ENCODE measurements around the gene MLLT10.
"Not testable (repeated sequence)": the region's sequence is repeated elsewhere in the genome, so short reads cannot be mapped to it uniquely, and the experiment has no call there.

The MLLT10 gene

DNA sequence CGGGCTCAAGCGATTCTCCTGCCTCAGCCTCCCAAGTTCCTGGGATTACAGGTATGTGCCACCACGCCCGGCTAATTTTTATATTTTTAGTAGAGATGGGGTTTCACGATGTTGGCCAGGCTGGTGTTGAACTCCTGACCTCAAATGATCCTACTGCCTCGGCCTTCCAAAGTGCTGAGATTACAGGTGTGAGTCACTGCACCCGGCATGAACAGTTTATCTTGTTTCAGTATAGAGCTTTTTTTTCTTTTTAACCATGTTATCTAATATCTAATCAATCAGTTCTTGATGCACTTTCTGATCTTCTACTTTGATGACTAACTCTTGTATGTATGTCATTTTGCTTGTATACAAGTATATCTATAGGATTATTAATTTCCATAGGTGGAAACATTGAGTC is 54.1 kb downstream of the MLLT10 start:
- DNase-seq: not testable (repeated sequence)

- no peak for DNase-seq
Measured at GRCh38 chr10:21593986-21594385, 60.0 kb downstream of the MLLT10 start.

DNA sequence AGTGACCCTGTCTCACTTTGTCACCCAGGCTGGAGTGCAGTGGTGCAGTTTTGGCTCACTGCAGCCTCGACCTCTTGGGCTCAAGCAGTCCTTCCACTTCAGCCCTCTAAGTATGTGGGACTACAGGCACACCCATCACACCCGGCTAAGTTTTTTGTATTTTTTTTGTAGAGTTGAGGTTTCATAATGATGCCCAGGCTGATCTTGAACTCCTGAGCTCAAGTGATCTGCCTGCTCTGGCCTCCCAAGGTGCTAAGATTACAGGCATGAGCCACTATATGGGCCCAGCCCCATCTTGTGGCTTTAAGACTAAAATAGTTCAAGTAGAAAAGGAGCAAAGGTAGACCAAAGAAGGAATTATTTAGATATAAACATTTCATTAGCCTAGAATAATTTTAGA is 65.5 kb downstream of the MLLT10 start:
- DNase-seq: no peak

DNA sequence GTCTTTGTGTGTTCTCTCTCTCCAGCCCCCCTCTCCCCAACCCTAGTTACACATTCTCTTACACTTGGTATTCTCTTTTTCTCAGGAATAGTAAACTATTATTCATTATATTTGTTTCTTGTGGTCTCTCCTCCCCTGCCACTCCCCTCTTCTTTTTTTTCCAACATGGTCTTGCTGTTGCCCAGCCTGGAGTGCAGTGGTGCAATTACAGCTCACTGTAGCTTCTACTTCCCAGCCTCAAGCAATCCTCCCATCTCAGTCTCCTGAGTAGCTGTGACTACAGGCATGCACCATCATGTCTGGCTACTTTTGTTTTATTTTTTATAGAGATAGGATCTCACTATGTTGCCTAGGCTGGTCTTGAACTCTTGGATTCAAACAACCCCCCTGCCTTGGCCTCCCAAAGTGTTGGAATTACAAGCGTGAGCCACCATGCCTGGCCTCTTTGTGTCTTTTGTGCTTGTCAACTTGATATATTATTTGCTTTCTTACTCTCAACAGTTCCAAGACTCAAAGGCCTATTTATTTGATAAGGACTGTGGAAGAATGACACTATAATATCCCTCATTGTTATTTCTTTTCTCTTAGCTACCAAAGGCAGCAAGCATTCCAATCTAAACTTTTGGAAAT is 66.9 kb downstream of the MLLT10 start:
- DNase-seq: no peak

DNA sequence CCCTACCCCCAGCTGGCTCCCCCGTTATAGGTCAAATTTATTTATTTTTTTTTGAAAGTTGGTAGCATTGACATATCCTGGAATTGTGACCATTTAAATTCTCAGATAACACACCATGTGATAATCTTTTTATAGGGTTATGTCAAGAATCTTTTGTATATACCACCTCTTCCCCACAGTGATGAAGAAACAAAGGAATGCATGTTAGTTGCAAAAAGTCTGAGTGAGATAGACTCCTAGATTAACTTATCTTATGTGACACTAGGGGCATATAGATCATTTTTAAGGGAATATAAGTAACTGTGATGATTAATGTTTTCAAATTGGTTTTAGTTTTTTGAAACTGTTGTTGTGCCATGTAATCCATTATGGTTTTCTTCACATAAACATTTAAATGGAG is 68.3 kb downstream of the MLLT10 start:
- no peak for DNase-seq

DNA sequence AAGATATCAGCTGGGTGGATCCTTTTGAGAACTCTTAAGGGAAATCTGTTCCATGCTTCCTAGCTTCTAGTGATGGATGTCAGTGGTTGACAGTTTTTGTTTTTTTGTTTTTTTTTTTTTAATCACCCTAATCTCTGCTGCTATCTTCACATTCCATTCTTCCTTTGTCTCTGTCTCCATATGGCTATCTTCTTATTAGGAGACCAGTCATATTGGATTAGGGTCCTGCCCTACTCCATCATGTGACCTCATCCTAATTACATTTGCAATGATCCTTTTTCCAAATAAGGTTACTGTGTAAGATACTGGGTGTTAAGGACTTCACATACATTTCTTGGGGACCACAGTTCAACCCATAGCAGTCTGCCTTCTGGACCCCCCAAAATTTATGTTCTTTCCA is 69.7 kb downstream of the MLLT10 start:
- no peak for DNase-seq

GRCh38 chr10:21604651-21605050 is 70.6 kb downstream of the MLLT10 start:
- DNase-seq: no peak

DNA sequence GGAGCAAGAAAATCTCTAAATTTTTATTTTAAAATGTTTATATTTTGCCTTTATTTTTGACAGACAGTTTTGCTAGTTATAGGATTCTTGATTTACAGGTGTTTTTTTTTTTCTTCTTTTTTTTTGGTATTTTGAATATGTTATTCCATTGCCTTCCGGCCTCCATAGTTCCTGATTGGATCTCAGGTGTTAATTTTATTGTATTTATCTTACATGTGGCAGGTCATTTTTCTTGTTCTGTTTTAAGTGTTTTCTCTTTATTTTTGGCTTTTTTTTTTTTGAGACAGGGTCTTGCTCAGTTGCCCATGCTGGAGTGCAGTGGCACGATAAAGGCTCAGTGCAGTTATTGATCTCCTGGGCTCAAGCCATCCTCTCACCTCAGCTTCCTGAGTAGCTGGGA is 73.9 kb downstream of the MLLT10 start:
- no peak for DNase-seq

GRCh38 chr10:21614000-21614399 is 80.0 kb downstream of the MLLT10 start:
- DNase-seq: no peak

DNA sequence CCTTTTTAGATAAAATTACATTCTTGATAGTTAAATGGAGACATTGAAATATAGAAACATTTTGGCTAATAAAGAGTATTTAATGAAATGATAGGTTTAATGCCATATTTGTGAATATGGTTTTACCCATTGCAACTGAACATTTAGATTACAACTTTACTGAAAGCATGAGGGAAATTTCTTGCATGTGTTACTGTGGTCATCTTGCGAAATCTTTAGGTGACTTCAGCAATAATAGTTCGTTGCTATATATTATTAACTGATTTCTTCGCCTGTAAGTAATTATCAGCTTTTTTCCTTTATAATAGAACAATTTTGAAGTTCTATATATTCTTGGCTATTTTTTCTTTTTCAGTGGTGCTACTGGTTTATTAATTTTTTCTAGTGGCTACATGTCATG is 83.2 kb downstream of the MLLT10 start:
- no peak for DNase-seq

DNA sequence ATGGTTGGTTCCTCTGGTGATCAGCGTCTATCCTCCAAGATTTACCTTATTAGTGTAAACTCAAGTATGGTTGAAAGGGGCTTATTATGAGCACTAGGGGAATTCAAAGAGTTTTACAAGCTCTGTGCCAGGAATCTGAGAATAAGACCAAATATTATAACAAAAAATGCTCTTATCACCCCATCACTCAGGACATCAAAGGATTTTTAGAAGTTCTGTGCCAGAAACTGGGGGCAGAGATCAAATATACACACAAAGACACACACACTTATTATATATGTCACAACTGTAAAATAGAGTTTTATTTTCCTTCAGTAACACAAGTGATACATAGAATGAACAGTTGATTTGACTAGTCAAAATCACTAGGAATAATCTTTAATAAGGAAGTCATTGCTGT is 89.3 kb downstream of the MLLT10 start:
- DNase-seq: no peak

- DNase-seq: not testable (repeated sequence)
Measured at GRCh38 chr10:21624421-21624820, 90.4 kb downstream of the MLLT10 start.

- no peak for DNase-seq
Measured at GRCh38 chr10:21624951-21625350, 90.9 kb downstream of the MLLT10 start.

- no peak for DNase-seq
Measured at GRCh38 chr10:21625623-21626229, 91.7 kb downstream of the MLLT10 start.

GRCh38 chr10:21626457-21627161 is 92.6 kb downstream of the MLLT10 start:
- no peak for DNase-seq

GRCh38 chr10:21627331-21627730 is 93.3 kb downstream of the MLLT10 start:
- no peak for DNase-seq

- no peak for DNase-seq
Measured at GRCh38 chr10:21628023-21628422, 94.0 kb downstream of the MLLT10 start.

DNA sequence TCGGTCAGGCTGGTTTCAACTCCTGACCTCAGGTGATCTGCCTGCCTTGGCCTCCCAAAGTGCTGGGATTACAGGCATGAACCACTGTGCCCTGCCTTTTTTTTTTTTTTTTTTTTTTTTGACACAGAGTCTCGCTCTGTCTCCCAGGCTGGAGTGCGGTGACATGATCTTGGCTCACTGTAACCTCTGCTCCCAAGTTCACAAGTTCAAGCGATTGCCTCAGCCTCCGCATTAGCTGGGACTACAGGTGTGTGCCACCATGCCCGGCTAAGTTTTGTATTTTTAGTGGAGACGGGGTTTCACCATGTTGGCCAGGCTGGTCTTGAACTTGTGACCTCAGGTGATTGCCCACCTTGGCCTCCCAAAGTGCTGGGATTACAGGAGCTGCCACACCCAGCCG is 94.6 kb downstream of the MLLT10 start:
- not testable (repeated sequence) for DNase-seq

DNA sequence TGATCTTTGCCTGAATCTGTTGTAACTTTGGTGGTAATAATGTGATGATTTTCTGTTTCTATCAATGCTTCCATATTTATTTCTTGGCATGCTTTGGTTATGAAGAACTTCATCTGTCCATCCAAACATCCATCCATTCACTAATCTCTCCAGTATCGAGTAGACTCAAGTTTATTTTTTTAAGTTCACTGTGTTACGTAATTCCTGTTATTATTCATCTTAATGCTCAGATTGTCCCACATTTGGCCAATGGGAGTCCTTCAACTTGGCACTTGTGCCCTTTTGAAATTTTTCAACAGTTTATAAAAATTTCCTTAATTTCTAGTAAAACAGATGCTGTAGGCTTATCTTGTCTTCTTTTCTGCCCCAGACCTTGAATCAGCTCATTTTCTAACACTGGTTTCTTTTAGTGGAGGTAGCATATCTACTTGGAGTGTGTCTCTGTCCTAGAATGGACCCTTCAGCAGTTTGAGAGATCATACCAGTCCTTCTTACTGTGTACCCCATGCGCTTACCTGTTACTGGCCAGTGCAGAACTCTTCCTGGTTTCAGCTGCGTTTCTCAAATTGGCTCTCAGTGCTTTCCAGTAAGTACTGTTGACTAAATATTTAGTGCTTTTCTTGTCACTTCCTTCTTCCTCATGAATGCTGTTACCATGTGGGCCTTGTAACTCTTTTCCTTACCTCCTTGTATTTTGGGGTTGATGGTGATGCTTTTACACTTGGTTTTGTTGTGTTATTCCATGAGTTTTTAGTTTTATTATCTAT is 100.8 kb downstream of the MLLT10 start:
- DNase-seq: no peak

DNA sequence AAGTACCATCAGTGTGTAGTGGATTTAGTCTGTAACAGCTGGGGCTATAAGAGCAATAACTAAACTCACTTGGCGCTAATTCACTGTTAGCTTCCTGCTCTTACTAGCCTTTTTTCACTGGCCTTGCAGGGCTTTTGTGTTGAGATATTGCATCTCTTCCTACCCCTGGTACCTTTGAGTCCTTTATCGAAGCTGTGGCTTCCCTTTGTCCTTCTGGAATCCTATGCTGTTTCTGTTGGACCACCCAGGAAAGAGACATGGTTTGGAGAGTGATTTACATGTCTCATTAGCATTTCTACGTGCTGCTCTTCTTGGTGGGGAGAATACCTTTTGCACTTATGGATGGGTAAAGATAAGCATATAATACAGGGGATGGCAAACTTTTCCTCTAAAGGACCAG is 103.8 kb downstream of the MLLT10 start:
- no peak for DNase-seq

DNA sequence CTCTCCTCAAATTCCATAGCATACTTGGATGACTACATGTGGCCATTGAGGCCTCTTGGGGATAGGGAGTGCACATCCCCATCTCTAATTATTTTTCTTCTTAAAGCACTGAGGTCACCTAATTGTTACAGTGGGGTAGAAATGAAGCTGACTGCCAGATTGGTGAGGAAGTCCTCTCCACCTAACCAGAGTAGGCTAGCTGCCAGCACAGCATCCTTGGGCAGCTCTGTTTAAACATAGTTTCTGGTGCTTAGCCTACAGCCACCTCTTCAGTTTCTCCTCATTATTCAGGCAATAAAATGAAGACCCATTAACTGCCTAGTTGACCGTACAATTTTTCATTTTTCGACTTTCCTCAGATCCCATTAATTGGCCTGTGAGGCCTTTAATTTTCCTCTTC is 104.6 kb downstream of the MLLT10 start:
- DNase-seq: no peak

- DNase-seq: no peak
Measured at GRCh38 chr10:21648040-21648439, 114.0 kb downstream of the MLLT10 start.

GRCh38 chr10:21649454-21649872 is 115.4 kb downstream of the MLLT10 start:
- no peak for DNase-seq

- no peak for DNase-seq
Measured at GRCh38 chr10:21650353-21650752, 116.3 kb downstream of the MLLT10 start.
